Muscle of arm (tissue), 12 donors: ENCODE results near the gene FCGR3A. TPM values are rescaled to one million over a fixed set of nuclear protein-coding genes. Genes with fewer than 3 reads are reported as not detected.
"Not testable (repeated sequence)": the region's sequence is repeated elsewhere in the genome, so short reads cannot be mapped to it uniquely, and the experiment has no call there.

Experiments
- DNase-seq: peaks from one replicate; pipeline ENCODE4 v3.0.0-alpha.2; 2013
- polyA plus RNA-seq, 12 donors: library from polyadenylated mRNA; unstranded; fragments of 120-200 nt; gene quantifications; one replicate each; pipeline ENCODE4 v1.2.1, GENCODE V29; 2013; ENCODE audit not compliant: insufficient read length in 12 of 12

FCGR3A gene
- polyA plus RNA-seq, 12 donors: 1.1 to 2.8 (median 2.2) TPM; not detected in 2

DNA sequence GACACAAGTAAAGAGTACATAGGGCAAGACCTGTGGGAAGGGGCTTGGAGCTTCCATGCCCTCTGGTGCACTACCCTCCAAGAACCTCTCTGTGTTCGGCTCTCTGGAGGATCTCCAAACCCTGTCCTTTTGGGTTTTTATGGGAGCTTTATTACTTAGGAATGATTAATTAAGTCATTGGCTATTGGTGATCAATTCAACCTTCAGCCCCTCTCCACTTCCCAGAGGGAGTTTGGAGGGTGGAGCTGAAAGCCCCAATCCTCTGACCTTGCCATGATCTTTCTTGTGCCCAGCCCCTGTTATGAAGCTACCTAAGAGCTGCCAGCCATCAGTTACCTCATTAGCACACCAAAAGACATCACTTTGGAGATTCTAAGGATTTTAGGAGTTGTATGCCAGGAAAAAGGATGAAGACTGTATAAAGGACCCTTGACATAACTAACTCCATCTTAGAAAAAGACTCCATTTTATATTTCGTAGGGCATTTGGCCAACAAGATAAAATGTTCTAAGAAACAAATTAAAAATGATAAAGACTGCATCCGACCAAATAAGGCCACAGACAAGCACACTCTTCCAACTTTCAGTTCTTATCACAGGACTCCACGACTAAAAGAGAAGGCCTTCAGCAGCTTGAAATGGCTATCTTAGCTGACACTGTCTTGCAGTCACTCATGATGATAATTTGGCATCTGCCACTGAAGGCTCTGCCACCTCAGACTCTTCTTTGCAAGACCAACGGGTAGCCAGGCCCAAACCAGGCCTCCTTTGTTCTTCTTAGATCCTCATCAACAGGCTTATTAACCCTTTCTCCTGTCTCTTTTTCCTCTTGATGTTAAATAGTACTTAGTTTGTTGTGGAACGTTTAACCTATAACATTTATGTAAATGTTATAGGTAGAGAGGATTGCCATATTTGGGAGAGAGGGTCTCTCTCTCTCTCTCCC is 8.2 kb upstream of the FCGR3A start:
- not testable (repeated sequence) for DNase-seq

- not testable (repeated sequence) for DNase-seq
Measured at GRCh38 chr1:161556990-161557389, 7.4 kb upstream of the FCGR3A start.

GRCh38 chr1:161556143-161556542 is 6.5 kb upstream of the FCGR3A start:
- DNase-seq: not testable (repeated sequence)

DNA sequence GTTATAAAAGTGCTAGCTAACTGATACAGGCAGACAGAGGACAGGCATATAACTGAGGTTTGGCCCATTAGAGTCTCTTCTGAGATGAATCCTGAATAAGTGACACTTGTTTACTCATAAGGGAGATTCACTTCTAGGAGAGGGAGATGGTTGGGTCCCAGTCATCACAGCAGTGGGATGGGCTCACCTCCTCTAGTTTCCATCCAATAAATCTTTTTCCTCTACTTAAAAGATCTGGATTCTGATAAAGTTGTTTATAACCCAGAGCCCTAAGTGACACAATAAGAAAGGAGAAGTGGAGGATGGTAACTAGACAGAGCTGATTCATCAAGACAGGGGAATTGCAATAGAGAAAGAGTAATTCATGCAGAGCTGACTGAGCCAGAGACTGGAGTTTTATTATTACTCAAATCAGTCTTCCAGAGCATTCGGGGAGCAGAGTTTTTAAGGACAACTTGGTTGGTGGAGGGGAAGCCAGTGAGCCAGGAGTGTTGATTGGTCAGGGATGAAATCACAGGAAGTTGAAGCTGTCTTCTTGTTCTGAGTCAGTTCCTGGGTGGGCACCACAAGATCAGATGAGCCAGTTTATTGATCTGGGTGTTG is 5.3 kb upstream of the FCGR3A start:
- not testable (repeated sequence) for DNase-seq

- not testable (repeated sequence) for DNase-seq
Measured at GRCh38 chr1:161554340-161554739, 4.7 kb upstream of the FCGR3A start.

DNA sequence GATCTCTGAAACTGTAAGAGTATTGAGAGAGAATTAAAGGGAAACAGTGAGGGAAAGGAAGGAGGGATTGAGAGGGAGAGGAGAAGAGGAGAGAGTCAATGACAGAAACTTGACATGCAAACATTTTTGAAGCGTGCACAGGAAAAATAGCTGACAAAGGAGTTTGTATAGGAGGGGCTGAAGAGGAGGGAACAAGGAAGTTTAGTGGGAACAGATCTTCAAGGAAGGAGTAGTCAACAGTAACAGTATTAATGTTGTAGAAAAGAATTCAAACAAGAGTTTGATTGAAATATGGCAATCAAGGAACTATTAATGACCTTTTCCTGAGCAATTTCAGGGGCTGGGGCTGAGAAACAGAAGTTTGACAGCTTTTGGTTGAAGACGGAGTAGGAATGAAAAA is 4.0 kb upstream of the FCGR3A start:
- DNase-seq: not testable (repeated sequence)

DNA sequence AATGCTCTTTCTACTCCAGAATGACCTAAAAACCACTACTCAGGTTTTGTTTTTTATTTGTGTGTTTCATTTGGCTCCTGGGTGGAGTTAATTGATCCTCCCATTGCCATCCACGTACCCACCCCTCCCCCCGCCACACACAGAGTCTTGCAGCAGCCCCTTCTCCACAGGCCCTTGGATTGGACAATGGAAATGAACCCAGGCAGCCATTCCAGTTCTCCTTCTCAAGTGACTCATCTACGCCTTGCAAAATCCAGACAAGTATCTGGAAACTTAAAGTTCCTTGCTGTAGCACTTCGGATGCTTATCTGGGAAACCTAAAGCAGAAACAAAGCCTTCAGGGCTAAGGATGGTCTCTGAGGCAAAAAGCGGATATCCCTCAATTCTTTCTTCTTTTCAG is 1.3 kb upstream of the FCGR3A start:
- not testable (repeated sequence) for DNase-seq

DNA sequence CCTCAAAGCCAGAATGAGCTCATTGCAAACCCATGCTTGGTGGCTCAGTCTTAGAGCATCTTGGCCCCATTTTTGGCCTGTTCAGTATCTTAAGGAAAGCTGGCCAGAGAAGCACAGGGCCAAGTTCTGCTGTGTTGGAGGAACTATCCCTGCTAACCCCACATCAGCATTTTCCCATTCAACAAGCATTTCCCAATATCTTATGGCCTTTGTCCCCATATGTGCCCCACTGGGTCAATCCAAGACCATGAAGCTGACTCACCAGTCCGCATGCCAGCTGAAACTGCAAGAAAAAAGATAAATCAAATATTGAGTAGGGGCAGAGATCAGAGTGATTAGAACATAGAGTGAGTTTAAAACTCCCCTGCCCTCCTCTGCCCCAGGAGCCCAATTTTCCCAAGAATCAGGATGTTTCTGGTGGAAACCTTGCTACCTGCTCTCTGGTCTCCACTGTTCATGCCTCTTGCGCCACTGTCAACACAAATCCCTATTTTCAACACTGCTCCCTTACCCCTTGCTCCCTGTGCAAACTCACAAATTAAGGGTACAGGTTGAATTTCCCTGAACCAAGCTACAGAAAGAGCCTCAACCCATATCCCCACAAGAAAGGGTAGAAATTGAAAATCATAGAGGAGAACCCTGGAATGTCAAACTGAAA is 740 bp downstream of the FCGR3A start:
- not testable (repeated sequence) for DNase-seq

DNA sequence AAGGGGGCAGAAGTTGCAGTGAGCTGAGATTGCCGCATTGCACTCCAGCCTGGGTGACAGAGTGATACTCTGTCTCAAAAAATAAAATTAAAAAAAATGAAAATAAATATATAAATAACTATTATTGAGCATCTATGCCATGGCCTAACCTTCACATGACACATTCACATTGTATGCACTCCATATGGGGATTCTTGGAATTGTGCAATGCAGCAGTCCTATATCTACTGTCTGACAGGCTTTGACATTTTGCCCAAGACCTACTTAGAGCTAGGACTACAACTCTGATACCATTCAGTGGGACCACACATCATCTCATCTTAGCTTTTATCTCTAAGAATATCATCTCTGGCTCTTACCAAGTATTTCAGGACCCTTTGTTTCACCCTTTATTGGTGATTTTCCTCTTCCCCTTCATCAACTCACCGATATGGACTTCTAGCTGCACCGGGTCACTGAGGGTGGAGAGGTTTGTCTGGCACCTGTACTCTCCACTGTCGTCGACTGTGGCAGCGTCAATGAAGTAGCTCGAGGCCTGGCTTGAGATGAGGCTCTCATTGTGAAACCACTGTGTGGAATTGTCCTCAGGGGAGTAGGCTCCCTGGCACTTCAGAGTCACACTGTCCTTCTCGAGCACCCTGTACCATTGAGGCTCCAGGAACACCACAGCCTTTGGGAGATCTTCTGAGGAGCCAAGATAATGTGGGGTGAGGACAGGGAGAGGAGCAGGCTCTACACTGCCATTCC is 1.4 kb downstream of the FCGR3A start:
- not testable (repeated sequence) for DNase-seq

DNA sequence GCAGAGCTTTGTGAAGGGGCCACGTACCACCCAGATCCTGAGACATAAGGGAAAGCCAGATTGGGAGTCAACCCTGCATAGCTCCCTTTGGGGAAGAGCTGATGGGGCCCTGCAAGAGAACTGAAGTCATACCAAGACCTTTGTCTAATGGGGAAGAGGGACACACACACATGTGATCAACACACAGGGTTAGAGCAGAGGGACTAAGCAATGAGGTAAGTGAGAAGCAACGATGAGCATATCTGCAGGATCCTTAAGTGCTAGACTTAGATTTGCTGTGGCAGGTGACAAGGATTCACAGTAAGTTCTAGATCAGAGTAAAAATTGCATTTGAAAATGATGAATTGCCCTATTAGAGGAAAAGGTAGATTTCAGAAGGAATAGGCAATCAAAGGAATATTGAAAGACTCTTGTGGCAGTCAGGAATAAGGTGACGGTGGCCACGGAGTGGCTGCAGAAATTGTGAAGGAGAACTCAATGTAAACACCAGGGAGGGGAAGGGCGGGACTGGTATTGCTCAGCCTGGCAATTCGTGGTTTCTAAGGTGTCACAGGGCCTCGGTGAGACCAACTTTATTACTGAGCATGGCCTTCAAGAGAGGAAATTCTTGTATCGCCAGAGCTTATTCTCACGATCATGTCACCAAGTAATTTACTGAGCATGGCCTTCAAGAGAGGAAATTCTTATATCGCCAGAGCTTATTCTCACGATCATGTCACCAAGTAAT is 4.5 kb downstream of the FCGR3A start:
- not testable (repeated sequence) for DNase-seq

- DNase-seq: not testable (repeated sequence)
Measured at GRCh38 chr1:161543125-161543524, 6.5 kb downstream of the FCGR3A start.

DNA sequence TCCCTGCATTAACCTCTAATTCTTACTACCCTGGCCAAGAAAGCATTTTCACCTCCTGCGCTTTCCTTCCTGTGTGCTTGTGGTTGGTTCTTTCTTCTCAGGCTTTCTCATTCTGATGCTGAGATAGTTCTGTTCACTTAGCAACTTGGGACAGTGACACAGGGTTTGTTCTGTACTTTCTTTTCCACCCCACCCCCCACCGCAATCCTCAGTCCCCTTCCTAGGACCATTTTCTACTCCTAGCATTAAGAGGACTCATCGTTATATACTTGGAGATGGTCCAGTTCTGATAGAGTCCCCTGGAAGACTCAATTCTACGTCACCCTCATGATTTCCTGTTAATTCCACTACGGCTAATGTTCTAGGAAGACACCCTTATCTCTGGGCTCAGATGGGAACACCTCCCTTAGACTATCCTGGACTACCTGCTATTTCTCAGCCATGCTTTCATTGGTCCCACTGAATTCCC is 7.5 kb downstream of the FCGR3A start:
- DNase-seq: not testable (repeated sequence)

DNA sequence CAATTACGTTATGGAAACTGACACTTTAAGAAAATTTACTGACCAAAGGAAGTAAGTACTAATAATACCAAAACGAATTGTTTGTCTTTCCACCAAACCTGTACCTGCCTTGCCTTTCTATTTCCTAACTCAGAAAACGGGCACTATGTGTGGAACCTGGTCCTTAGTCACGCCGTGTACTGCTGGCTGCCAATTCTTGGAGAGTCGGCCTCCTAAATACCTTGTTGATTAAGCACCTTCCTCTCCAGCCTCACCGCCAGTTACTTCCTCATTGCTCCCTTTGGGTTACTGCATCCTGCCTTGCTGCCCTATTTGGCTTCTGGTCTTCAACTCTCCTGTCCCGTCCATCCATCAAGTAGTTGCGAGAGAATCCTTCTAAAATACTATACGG is 9.1 kb downstream of the FCGR3A start:
- DNase-seq: not testable (repeated sequence)

DNA sequence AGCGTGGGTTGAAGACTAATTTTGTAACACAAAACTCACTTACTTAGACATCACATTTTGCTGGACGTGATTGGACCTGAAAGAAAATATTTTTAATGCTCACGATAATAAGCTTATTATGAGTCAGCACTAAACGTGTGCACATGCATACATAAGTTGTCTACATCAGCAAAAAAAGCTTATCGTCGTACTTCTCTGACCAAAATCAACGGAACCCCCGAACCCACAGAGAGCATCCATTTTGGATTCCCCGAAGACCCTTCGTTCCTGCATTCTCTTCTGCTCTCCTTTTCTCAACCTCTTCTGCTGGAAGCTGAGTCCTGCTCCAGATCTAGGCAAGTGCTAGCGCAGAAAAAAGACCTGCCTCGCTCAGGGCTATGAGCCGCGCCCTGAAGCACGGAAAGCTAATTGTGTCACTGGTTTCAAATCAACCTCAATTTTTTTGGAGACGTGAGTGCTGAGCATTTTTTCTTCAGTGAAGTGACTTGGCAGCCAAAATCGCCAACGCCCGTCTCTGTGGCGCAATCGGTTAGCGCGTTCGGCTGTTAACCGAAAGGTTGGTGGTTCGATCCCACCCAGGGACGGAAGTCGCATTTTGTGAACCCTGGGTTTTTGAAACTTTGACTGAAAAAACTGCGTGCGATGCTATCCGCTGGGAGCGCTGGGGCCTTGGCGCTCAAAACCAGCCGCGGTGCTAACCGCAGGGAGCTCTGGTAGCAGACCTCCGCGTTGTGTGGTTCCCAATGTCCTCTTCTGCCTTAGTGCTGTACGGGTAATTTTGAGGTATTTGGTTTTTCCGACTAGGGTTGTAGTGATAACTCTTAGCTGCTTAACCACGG is 9.7 kb downstream of the FCGR3A start:
- peak; percentile 57 for DNase-seq

- not testable (repeated sequence) for DNase-seq
Measured at GRCh38 chr1:161538925-161539479, 10.6 kb downstream of the FCGR3A start.

DNA sequence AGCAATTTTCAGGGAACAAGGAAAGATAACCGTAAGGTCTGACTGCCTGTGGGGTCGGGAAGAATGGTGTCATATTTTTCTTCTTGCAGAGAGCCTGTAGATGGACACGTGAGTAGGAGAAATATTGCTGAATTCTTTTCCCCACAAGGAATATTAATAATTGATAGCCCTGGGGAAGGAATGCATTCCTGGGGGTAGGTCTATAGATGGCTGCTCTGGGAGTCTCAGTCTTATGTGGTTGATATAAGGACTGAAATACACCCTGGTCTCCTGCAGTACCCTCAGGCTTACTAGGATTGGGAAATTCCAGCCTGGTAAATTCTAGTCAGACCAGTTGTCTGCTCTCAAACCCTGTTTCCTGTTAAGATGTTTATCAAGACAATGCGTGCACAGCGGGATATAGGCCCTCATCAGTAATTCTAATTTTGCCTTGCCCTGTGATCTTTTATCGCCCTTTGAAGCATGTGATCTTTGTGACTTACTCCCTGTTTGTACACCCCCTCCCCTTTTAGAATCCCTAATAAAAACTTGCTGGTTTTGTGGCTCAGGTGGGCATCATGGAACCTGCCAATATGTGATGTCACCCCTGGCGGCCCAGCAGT is 12.4 kb downstream of the FCGR3A start:
- not testable (repeated sequence) for DNase-seq

- not testable (repeated sequence) for DNase-seq
Measured at GRCh38 chr1:161532644-161533567, 16.7 kb downstream of the FCGR3A start.
